PC-9 (cell line): ENCODE measurements around the gene SMURF1. TPM values are rescaled to one million over a fixed set of nuclear protein-coding genes. Genes with fewer than 3 reads are reported as not detected.

Source experiments
- BruUV-seq: library from RNA; stranded (reverse); fragments of 400-500 nt; replicated peaks from 2 replicates; lab custom pipeline; 2021; lab: Mats Ljungman, UMichigan
- CTCF ChIA-PET: fragments of 300-600 bp; sonication (Branson Sonifier 250); formaldehyde crosslinking; loops from one replicate; lab custom pipeline; 2022; ENCODE audit warnings: antibody characterized with exemption; lab: Charles Lee
- POLR2A ChIA-PET: fragments of 300-600 bp; sonication (Branson Sonifier 250); formaldehyde crosslinking; loops from one replicate; lab custom pipeline; 2022; ENCODE audit warnings: antibody characterized with exemption; ENCODE audit not compliant: unreplicated experiment; lab: Charles Lee
- DNase-seq, 2 experiments: peaks; one replicate each; pipeline versions ENCODE4 v3.0.0 to v3.0.0-alpha.2; 2015 to 2022; ENCODE audit warnings: mixed read lengths in 1 of 2
- H2AFZ ChIP-seq: fragments of 200-600 bp; sonication (generic); 2 replicates; pipeline ENCODE4 v1.8.1; 2017; ENCODE audit warnings: antibody characterized with exemption
- H3F3A ChIP-seq: fragments of 200-600 bp; sonication (generic); 2 replicates; pipeline ENCODE4 v1.8.1; 2017; ENCODE audit warnings: antibody characterized with exemption, mild to moderate bottlenecking, low read depth; ENCODE audit not compliant: insufficient read depth
- H3K27ac ChIP-seq: fragments of 200-600 bp; sonication (generic); 2 replicates; pipeline ENCODE4 v1.6.1; 2016; ENCODE audit warnings: mixed run types
- H3K27me3 ChIP-seq: fragments of 200-600 bp; sonication (generic); 2 replicates; pipeline ENCODE4 v1.6.1; 2016; ENCODE audit warnings: low read depth, mixed run types; ENCODE audit not compliant: insufficient read depth
- H3K36me3 ChIP-seq: fragments of 200-600 bp; sonication (generic); 2 replicates; pipeline ENCODE4 v1.6.1; 2016; ENCODE audit warnings: low read depth, mixed run types
- H3K4me1 ChIP-seq: fragments of 200-600 bp; sonication (generic); replicated peaks from 2 replicates; pipeline ENCODE4 v1.6.1; 2016; ENCODE audit warnings: mixed run types; ENCODE audit not compliant: insufficient read depth
- H3K4me2 ChIP-seq: fragments of 200-600 bp; sonication (generic); 2 replicates; pipeline ENCODE4 v1.6.1; 2017; ENCODE audit warnings: mixed run types
- H3K4me3 ChIP-seq: fragments of 200-600 bp; sonication (generic); 2 replicates; pipeline ENCODE4 v1.6.1; 2016; ENCODE audit warnings: mixed run types
- H3K79me2 ChIP-seq: fragments of 200-600 bp; sonication (generic); 2 replicates; pipeline ENCODE4 v1.6.1; 2017; ENCODE audit warnings: low read depth, mixed run types
- H3K9me2 ChIP-seq: fragments of 200-600 bp; sonication (generic); 2 replicates; pipeline ENCODE4 v1.8.1; 2017; ENCODE audit warnings: mild to moderate bottlenecking; ENCODE audit not compliant: insufficient read depth
- H3K9me3 ChIP-seq: fragments of 200-600 bp; sonication (generic); 2 replicates; pipeline ENCODE4 v1.8.1; 2016; ENCODE audit warnings: low read depth; ENCODE audit not compliant: insufficient read depth
- H4K20me1 ChIP-seq: fragments of 200-600 bp; sonication (generic); 2 replicates; pipeline ENCODE4 v1.8.1; 2017; ENCODE audit not compliant: insufficient read depth
- EZH2 ChIP-seq: fragments of 200-600 bp; sonication (generic); IDR thresholded peaks from 2 replicates; pipeline ENCODE4 v1.8.0; 2017; ENCODE audit warnings: antibody characterized with exemption, low read depth
- intact Hi-C: fragments of 100-400 bp; cut with micrococcal nuclease; formaldehyde crosslinking; loops from one replicate; pipeline ENCODE4 v1.10.0; 2022; ENCODE audit not compliant: unreplicated experiment
- total RNA-seq: library from RNA; stranded (reverse); gene quantifications from 2 replicates; pipeline ENCODE4 v1.2.3, GENCODE V29; 2021
- TF ChIP-seq, protein P1 (sequence below): fragments of 200-600 bp; sonication (generic); conservative IDR thresholded peaks from 2 replicates; pipeline ENCODE4 v1.6.1; 2017; ENCODE audit warnings: mixed run types, antibody characterized with exemption, mild to moderate bottlenecking, moderate library complexity

SMURF1 gene
- total RNA-seq, 1 experiment from 2014 or later: 53.2 TPM

- H3K27me3 ChIP-seq: no peaks in the 10 kb centered on the region
- TF ChIP-seq, protein P1, sequence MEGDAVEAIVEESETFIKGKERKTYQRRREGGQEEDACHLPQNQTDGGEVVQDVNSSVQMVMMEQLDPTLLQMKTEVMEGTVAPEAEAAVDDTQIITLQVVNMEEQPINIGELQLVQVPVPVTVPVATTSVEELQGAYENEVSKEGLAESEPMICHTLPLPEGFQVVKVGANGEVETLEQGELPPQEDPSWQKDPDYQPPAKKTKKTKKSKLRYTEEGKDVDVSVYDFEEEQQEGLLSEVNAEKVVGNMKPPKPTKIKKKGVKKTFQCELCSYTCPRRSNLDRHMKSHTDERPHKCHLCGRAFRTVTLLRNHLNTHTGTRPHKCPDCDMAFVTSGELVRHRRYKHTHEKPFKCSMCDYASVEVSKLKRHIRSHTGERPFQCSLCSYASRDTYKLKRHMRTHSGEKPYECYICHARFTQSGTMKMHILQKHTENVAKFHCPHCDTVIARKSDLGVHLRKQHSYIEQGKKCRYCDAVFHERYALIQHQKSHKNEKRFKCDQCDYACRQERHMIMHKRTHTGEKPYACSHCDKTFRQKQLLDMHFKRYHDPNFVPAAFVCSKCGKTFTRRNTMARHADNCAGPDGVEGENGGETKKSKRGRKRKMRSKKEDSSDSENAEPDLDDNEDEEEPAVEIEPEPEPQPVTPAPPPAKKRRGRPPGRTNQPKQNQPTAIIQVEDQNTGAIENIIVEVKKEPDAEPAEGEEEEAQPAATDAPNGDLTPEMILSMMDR: no peak
- TF ChIP-seq EZH2: no peak
- peaks cover 6% of the 10 kb centered on the region for H4K20me1 ChIP-seq
- no peaks in the 10 kb centered on the region for H3K79me2 ChIP-seq
- H3K4me1 ChIP-seq: no peaks in the 10 kb centered on the region
- no TSS peak for BruUV-seq
- no peak for DNase-seq
- peaks cover 56% of the 10 kb centered on the region for H3F3A ChIP-seq
- H3K4me2 ChIP-seq: no peak overlapping the region
- H3K9me2 ChIP-seq: no peaks in the 10 kb centered on the region
- H3K4me3 ChIP-seq: no peak overlapping the region
- no peak overlapping the region for H3K27ac ChIP-seq
- H2AFZ ChIP-seq: no peak overlapping the region
- intact Hi-C loops: no loop called here
- H3K9me3 ChIP-seq: no peaks in the 10 kb centered on the region
- H3K36me3 ChIP-seq: peaks cover 22% of the 10 kb centered on the region; the same call in 1 of the 2 replicates
- POLR2A ChIA-PET: no interaction called here
- CTCF ChIA-PET: no interaction called here
These were observed 123.5 kb downstream of the SMURF1 start for GRCh38 chr7:99020413-99020715.

DNA sequence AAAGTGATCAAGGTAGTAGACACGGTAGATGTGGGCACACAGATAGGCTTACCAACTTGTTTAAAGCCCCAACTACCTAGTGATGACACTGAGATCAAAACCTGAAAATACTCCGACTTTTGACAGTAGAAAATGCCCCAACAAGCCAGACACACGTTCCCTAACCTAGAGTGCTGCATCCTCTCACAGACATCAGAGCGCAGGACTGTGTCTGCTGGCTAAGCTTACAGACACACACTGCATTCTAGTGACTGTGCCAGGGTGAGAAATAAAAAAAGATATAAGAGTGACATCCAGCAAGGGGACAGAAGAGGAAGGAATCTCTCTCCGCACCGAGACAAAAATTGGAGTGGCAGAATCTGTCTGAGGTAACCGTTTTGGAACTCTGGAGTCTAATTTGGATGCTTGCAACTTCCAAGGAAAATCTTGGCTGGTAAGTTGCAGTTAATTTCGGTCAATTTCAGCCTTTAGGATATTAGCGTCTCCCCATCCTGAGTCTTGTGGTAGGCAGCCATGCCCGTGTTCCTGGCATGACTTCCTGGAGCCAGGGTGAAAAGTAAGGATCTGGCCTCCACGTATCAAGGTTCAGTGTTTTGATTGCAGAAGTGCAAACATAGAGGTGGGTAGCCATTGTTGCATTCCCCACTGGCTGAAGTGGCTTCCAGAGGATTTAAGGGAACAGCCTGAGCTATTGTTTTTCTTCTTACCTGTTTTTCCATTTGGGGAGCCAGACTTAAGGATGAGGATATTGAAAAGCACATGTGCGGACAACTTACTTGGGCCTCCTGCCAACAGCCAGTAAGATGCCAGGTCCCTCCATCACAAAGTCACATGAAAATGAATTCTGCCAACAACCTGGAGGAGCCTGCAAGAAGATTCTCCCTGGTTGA is 124.1 kb downstream of the SMURF1 start:
- Histone ChIP-seq H3K79me2 (no peaks in the 10 kb centered on the region), H4K20me1 (peaks cover 6% of the 10 kb centered on the region), H3K36me3 (peaks cover 27% of the 10 kb centered on the region; the same call in 1 of the 2 replicates), H3K9me2 (no peaks in the 10 kb centered on the region), H3F3A (peaks cover 52% of the 10 kb centered on the region), H2AFZ (no peak overlapping the region), H3K27ac (no peak overlapping the region), H3K9me3 (no peaks in the 10 kb centered on the region), H3K4me1 (no peaks in the 10 kb centered on the region), H3K4me3 (no peak overlapping the region), H3K27me3 (no peaks in the 10 kb centered on the region), H3K4me2 (no peak overlapping the region)
- intact Hi-C loops: no loop called here
- DNase-seq: no peak
- ChIA-PET CTCF (no interaction called here), POLR2A (no interaction called here)
- TF ChIP-seq EZH2: no peak
- TF ChIP-seq, protein P1: no peak
- TSS peak; percentile 5 for BruUV-seq

GRCh38 chr7:99016196-99016595 is 127.7 kb downstream of the SMURF1 start:
- DNase-seq: no peak
- TF ChIP-seq EZH2: no peak
- TF ChIP-seq, protein P1: no peak
- CTCF ChIA-PET: no interaction called here
- Histone ChIP-seq H3K4me3 (no peak overlapping the region), H4K20me1 (peaks cover 6% of the 10 kb centered on the region), H3F3A (peaks cover 29% of the 10 kb centered on the region; the same call in 1 of the 2 replicates), H3K36me3 (peaks cover 28% of the 10 kb centered on the region), H3K4me1 (no peaks in the 10 kb centered on the region), H3K9me3 (no peaks in the 10 kb centered on the region), H3K79me2 (no peaks in the 10 kb centered on the region), H3K9me2 (no peaks in the 10 kb centered on the region), H3K4me2 (no peak overlapping the region), H2AFZ (no peak overlapping the region), H3K27ac (no peak overlapping the region), H3K27me3 (no peaks in the 10 kb centered on the region)
- no TSS peak for BruUV-seq
- POLR2A ChIA-PET: no interaction called here
- intact Hi-C loops: no loop called here
